Urinary bladder (tissue), 4 donors: ENCODE data around the gene AASDHPPT. TPM values are rescaled to one million over a fixed set of nuclear protein-coding genes. Genes with fewer than 3 reads are reported as not detected.
"Not testable (repeated sequence)": the region's sequence is repeated elsewhere in the genome, so short reads cannot be mapped to it uniquely, and the experiment has no call there.

Experiments
- DNase-seq: peaks from one replicate; pipeline ENCODE4 v3.0.0-alpha.2; 2015; ENCODE audit errors: extremely low spot score
- H3K27ac ChIP-seq: one replicate; pipeline ENCODE4 v1.5.1; 2013; ENCODE audit warnings: low read depth, mild to moderate bottlenecking, moderate library complexity
- H3K36me3 ChIP-seq: one replicate; pipeline ENCODE4 v1.6.1; 2013; ENCODE audit warnings: mild to moderate bottlenecking, moderate library complexity; ENCODE audit not compliant: insufficient read depth
- H3K4me1 ChIP-seq: one replicate; pipeline ENCODE4 v1.6.1; 2013; ENCODE audit warnings: mild to moderate bottlenecking, moderate library complexity; ENCODE audit not compliant: insufficient read depth
- H3K4me3 ChIP-seq: one replicate; pipeline ENCODE4 v1.5.1; 2013; ENCODE audit warnings: low read depth, low read length
- WGBS: extraction: QIAGEN DNeasy Blood & Tissue Kit; methylation state at CpG from one replicate; pipeline ENCODE4 v1.1.7; 2013; 5-methylcytosine and 5-hydroxymethylcytosine counted together
- polyA plus RNA-seq: library from polyadenylated mRNA; stranded (reverse); fragments of 200-250 nt; gene quantifications from one replicate; pipeline ENCODE4 v1.2.3, GENCODE V29; 2013
- total RNA-seq: library from RNA; depleted of rRNA; stranded (reverse); fragments of >200 nt; gene quantifications from one replicate; pipeline ENCODE4 v1.2.3, GENCODE V29; 2014
- donor health status: healthy with polysubstance abuse.
- donor health status: healthy.

Gene AASDHPPT
- total RNA-seq (64.6 TPM), polyA plus RNA-seq (17.8 TPM)

- peak within 1 kb of the TSS; percentile 84 for H3K4me3 ChIP-seq
- peak within 1 kb of the TSS; percentile 99 for H3K27ac ChIP-seq
- WGBS, result under 1% methylated on average over 55 of the region's 55 CpGs
- H3K36me3 ChIP-seq, result no peaks in the 10 kb centered on the region
- DNase-seq, result peak; percentile 26
- no peaks in the 10 kb centered on the region for H3K4me1 ChIP-seq
Measured at GRCh38 chr11:106077609-106078455, at the start of gene AASDHPPT. Gene AASDHPPT, plus strand, starts transcription at chr11:106077662. Its CDS starts 49 bp downstream, at chr11:106077711.

GRCh38 chr11:106030609-106031008 is 46.9 kb upstream of the AASDHPPT start:
- 41% methylated on average over 4 of the region's 4 CpGs for WGBS
- no peak overlapping the region for H3K27ac ChIP-seq
- no peaks in the 10 kb centered on the region for H3K36me3 ChIP-seq
- DNase-seq, result no peak
- H3K4me1 ChIP-seq, result no peaks in the 10 kb centered on the region
- H3K4me3 ChIP-seq, result no peak overlapping the region

- no peak for DNase-seq
- H3K27ac ChIP-seq, result no peak overlapping the region
- no peaks in the 10 kb centered on the region for H3K4me1 ChIP-seq
- WGBS, result 65% methylated on average over 2 of the region's 2 CpGs
- no peak overlapping the region for H3K4me3 ChIP-seq
- H3K36me3 ChIP-seq, result no peaks in the 10 kb centered on the region
Measured at GRCh38 chr11:106031202-106031810, 46.2 kb upstream of the AASDHPPT start.

GRCh38 chr11:106031936-106032335 is 45.5 kb upstream of the AASDHPPT start:
- Histone ChIP-seq H3K4me3 (no peak overlapping the region), H3K27ac (no peak overlapping the region), H3K4me1 (no peaks in the 10 kb centered on the region), H3K36me3 (no peaks in the 10 kb centered on the region)
- DNase-seq, result no peak
- WGBS, result 83% methylated on average over 3 of the region's 3 CpGs

GRCh38 chr11:106032861-106033260 is 44.6 kb upstream of the AASDHPPT start:
- Histone ChIP-seq H3K4me3 (no peak overlapping the region), H3K27ac (no peak overlapping the region), H3K36me3 (no peaks in the 10 kb centered on the region), H3K4me1 (no peaks in the 10 kb centered on the region)
- WGBS, result 90% methylated on average over 2 of the region's 2 CpGs
- DNase-seq, result no peak

- no peak for DNase-seq
- no peak overlapping the region for H3K27ac ChIP-seq
- no peaks in the 10 kb centered on the region for H3K36me3 ChIP-seq
- no peak overlapping the region for H3K4me3 ChIP-seq
- H3K4me1 ChIP-seq, result no peaks in the 10 kb centered on the region
Measured at GRCh38 chr11:106043540-106043939, 33.9 kb upstream of the AASDHPPT start.

GRCh38 chr11:106047631-106048030 is 29.8 kb upstream of the AASDHPPT start:
- Histone ChIP-seq H3K4me1 (no peaks in the 10 kb centered on the region), H3K4me3 (no peak overlapping the region), H3K27ac (no peak overlapping the region), H3K36me3 (no peaks in the 10 kb centered on the region)
- no peak for DNase-seq

GRCh38 chr11:106049727-106050476 is 27.6 kb upstream of the AASDHPPT start:
- WGBS, result 77% methylated on average over 5 of the region's 5 CpGs
- Histone ChIP-seq H3K27ac (no peak overlapping the region), H3K4me3 (no peak overlapping the region), H3K36me3 (no peaks in the 10 kb centered on the region), H3K4me1 (no peaks in the 10 kb centered on the region)
- DNase-seq, result no peak

- Histone ChIP-seq H3K36me3 (no peaks in the 10 kb centered on the region), H3K4me1 (no peaks in the 10 kb centered on the region), H3K27ac (no peak overlapping the region), H3K4me3 (no peak overlapping the region)
- 59% methylated on average over 2 of the region's 2 CpGs for WGBS
- DNase-seq, result no peak
Measured at GRCh38 chr11:106051103-106051502, 26.4 kb upstream of the AASDHPPT start.

GRCh38 chr11:106058377-106058776 is 19.1 kb upstream of the AASDHPPT start:
- WGBS, result 99% methylated on average over 14 of the region's 14 CpGs

GRCh38 chr11:106059617-106060016 is 17.8 kb upstream of the AASDHPPT start:
- no peak for DNase-seq
- H3K4me1 ChIP-seq, result no peaks in the 10 kb centered on the region
- H3K27ac ChIP-seq, result no peak overlapping the region
- H3K36me3 ChIP-seq, result peaks cover 2% of the 10 kb centered on the region
- 95% methylated on average over 1 of the region's 1 CpG for WGBS
- H3K4me3 ChIP-seq, result no peak overlapping the region

More at GRCh38 chr11:106058377-106058776, 19.1 kb upstream of the AASDHPPT start:
- not testable (repeated sequence) for H3K4me3 ChIP-seq, H3K36me3 ChIP-seq, H3K27ac ChIP-seq, H3K4me1 ChIP-seq, DNase-seq

- Histone ChIP-seq H3K4me1 (no peaks in the 10 kb centered on the region), H3K36me3 (peaks cover 2% of the 10 kb centered on the region), H3K4me3 (no peak overlapping the region), H3K27ac (no peak overlapping the region)
- DNase-seq, result no peak
Measured at GRCh38 chr11:106061249-106061784, 16.1 kb upstream of the AASDHPPT start.
